ENCODE results near the gene ATP5PD. TPM values are rescaled to one million over a fixed set of nuclear protein-coding genes. Genes with fewer than 3 reads are reported as not detected.

Gene ATP5PD
- total and polyA plus RNA-seq, 2 of the 13 experiments (the other 11 are each of a cell fraction or from before 2014, with no cell fraction given) = 158 to 428 TPM

GRCh38 chr17:75034236-75034908, 12.4 kb downstream of the ATP5PD start (continued):
- TF ChIP-seq ZSCAN20 (CRISPR knock-in tag; IDR thresholded peaks at IDR 0.05; ENCODE audit: borderline replicate concordance) (0 out of 2 replicates have a peak, but pooled peaks have one; percentile 14), ZNF329 (CRISPR knock-in tag; IDR thresholded peaks at IDR 0.05; ENCODE audit: low read depth) (peak; percentile 28; the same call in 1 of the 2 replicates), SOX13 (IDR thresholded peaks at IDR 0.05) (no peak; the same call in 1 of the 2 replicates), SOX13 (CRISPR knock-in tag; conservative IDR thresholded peaks at IDR 0.05 in 1 of 2, IDR thresholded peaks at IDR 0.05 in 1 of 2) (peak in 1 of 2 experiments; percentile 62; a peak in 1 of 4 replicates), ZNF572 (CRISPR knock-in tag; IDR thresholded peaks at IDR 0.05) (0 out of 2 replicates have a peak, but pooled peaks have one; percentile 7), ATF7-NPFF (CRISPR knock-in tag; IDR thresholded peaks at IDR 0.05; ENCODE audit: low read depth) (peak; percentile 68), ETV6 (CRISPR knock-in tag; conservative IDR thresholded peaks at IDR 0.05) (peak; percentile 84), IRX3 (CRISPR knock-in tag; IDR thresholded peaks at IDR 0.05; ENCODE audit: borderline replicate concordance, low read depth) (peak; percentile 58), ZNF878 (CRISPR knock-in tag; IDR thresholded peaks at IDR 0.05) (peak; percentile 86), EEA1 (CRISPR knock-in tag; IDR thresholded peaks at IDR 0.05; ENCODE audit: borderline replicate concordance) (0 out of 2 replicates have a peak, but pooled peaks have one; percentile 63), ZSCAN9 (CRISPR knock-in tag; IDR thresholded peaks at IDR 0.05; ENCODE audit: borderline replicate concordance) (peak; percentile 49; the same call in 1 of the 2 replicates), ZNF180 (CRISPR knock-in tag; IDR thresholded peaks at IDR 0.05; ENCODE audit: borderline replicate concordance, low read depth) (no peak), KDM2A (CRISPR knock-in tag; IDR thresholded peaks at IDR 0.05; ENCODE audit: borderline replicate concordance, low read depth) (peak; percentile 91), ZNF737 (CRISPR knock-in tag; IDR thresholded peaks at IDR 0.05; ENCODE audit: borderline replicate concordance) (peak; percentile 44; the same call in 1 of the 2 replicates), ZSCAN29 (CRISPR knock-in tag; conservative IDR thresholded peaks at IDR 0.05) (peak; percentile 27; the same call in 1 of the 2 replicates), RARG (CRISPR knock-in tag; IDR thresholded peaks at IDR 0.05; ENCODE audit: low read depth) (no peak), NFAT5 (CRISPR knock-in tag; IDR thresholded peaks at IDR 0.05) (peak; percentile 28; the same call in 1 of the 2 replicates), ZNF335 (CRISPR knock-in tag; IDR thresholded peaks at IDR 0.05) (peak; percentile 55; the same call in 1 of the 2 replicates), AGO2 (optimal IDR thresholded peaks at IDR 0.05; ENCODE audit: low read depth, low read length) (no peak), NFE2L2 (IDR thresholded peaks at IDR 0.05; ENCODE audit: low read length) (no peak)
- TF ChIP-seq, protein P1, sequence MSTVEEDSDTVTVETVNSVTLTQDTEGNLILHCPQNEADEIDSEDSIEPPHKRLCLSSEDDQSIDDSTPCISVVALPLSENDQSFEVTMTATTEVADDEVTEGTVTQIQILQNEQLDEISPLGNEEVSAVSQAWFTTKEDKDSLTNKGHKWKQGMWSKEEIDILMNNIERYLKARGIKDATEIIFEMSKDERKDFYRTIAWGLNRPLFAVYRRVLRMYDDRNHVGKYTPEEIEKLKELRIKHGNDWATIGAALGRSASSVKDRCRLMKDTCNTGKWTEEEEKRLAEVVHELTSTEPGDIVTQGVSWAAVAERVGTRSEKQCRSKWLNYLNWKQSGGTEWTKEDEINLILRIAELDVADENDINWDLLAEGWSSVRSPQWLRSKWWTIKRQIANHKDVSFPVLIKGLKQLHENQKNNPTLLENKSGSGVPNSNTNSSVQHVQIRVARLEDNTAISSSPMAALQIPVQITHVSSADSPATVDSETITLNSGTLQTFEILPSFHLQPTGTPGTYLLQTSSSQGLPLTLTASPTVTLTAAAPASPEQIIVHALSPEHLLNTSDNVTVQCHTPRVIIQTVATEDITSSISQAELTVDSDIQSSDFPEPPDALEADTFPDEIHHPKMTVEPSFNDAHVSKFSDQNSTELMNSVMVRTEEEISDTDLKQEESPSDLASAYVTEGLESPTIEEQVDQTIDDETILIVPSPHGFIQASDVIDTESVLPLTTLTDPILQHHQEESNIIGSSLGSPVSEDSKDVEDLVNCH (CRISPR knock-in tag; IDR thresholded peaks at IDR 0.05) = peak; percentile 88; the same call in 1 of the 2 replicates
